ENCODE measurements around the gene GALNT2.

GALNT2 gene

GRCh38 chr1:230126529-230127104, 59.6 kb downstream of the GALNT2 start:
- TF ChIP-seq SIN3A (IDR thresholded peaks at IDR 0.05; ENCODE audit: borderline replicate concordance, insufficient read depth, low read length) (no peak), FOXP2 (optimal IDR thresholded peaks at IDR 0.05; ENCODE audit: borderline replicate concordance, extremely low read depth, extremely low read length, insufficient read depth) (no peak), POLR2AphosphoS5 (IDR thresholded peaks at IDR 0.05; ENCODE audit: low read depth, low read length) (no peak), REST (IDR thresholded peaks at IDR 0.05; ENCODE audit: insufficient read depth in 1 of 2, low read depth in 2 of 2, low read length in 2 of 2) (no peak), TAF1 (IDR thresholded peaks at IDR 0.05; ENCODE audit: borderline replicate concordance, insufficient read depth, low read length) (no peak)

GRCh38 chr1:230127105-230128054, 60.3 kb downstream of the GALNT2 start:
- TF ChIP-seq FOXP2 (optimal IDR thresholded peaks at IDR 0.05; ENCODE audit: borderline replicate concordance, extremely low read depth, extremely low read length, insufficient read depth): no peak
- TF ChIP-seq SIN3A (IDR thresholded peaks at IDR 0.05; ENCODE audit: borderline replicate concordance, insufficient read depth, low read length): no peak
- no peak for TF ChIP-seq REST (IDR thresholded peaks at IDR 0.05; ENCODE audit: insufficient read depth in 1 of 2, low read depth in 2 of 2, low read length in 2 of 2)
- no peak for TF ChIP-seq TAF1 (IDR thresholded peaks at IDR 0.05; ENCODE audit: borderline replicate concordance, insufficient read depth, low read length)
- TF ChIP-seq POLR2AphosphoS5 (IDR thresholded peaks at IDR 0.05; ENCODE audit: low read depth, low read length): no peak

GRCh38 chr1:230128569-230129285, 61.7 kb downstream of the GALNT2 start:
- no peak for TF ChIP-seq TAF1 (IDR thresholded peaks at IDR 0.05; ENCODE audit: borderline replicate concordance, insufficient read depth, low read length)
- no peak for TF ChIP-seq REST (IDR thresholded peaks at IDR 0.05; ENCODE audit: insufficient read depth in 1 of 2, low read depth in 2 of 2, low read length in 2 of 2)
- no peak for TF ChIP-seq POLR2AphosphoS5 (IDR thresholded peaks at IDR 0.05; ENCODE audit: low read depth, low read length)
- no peak for TF ChIP-seq SIN3A (IDR thresholded peaks at IDR 0.05; ENCODE audit: borderline replicate concordance, insufficient read depth, low read length)
- TF ChIP-seq FOXP2 (optimal IDR thresholded peaks at IDR 0.05; ENCODE audit: borderline replicate concordance, extremely low read depth, extremely low read length, insufficient read depth): no peak

- TF ChIP-seq POLR2AphosphoS5 (IDR thresholded peaks at IDR 0.05; ENCODE audit: low read depth, low read length) (no peak), FOXP2 (optimal IDR thresholded peaks at IDR 0.05; ENCODE audit: borderline replicate concordance, extremely low read depth, extremely low read length, insufficient read depth) (no peak), SIN3A (IDR thresholded peaks at IDR 0.05; ENCODE audit: borderline replicate concordance, insufficient read depth, low read length) (no peak), REST (IDR thresholded peaks at IDR 0.05; ENCODE audit: insufficient read depth in 1 of 2, low read depth in 2 of 2, low read length in 2 of 2) (no peak), TAF1 (IDR thresholded peaks at IDR 0.05; ENCODE audit: borderline replicate concordance, insufficient read depth, low read length) (no peak)
Observed at GRCh38 chr1:230129341-230129740, 62.3 kb downstream of the GALNT2 start.
